HG03135 (cell line): Measurements from ENCODE around the gene CDC42EP2.

Source experiments
- ATAC-seq: cut with Tn5 transposase; IDR thresholded peaks from one replicate; pipeline ENCODE4 v1.9.1; 2021; ENCODE audit warnings: mild to moderate bottlenecking, moderate library complexity; ENCODE audit not compliant: unreplicated experiment

The CDC42EP2 gene, protein sequence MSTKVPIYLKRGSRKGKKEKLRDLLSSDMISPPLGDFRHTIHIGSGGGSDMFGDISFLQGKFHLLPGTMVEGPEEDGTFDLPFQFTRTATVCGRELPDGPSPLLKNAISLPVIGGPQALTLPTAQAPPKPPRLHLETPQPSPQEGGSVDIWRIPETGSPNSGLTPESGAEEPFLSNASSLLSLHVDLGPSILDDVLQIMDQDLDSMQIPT

DNA sequence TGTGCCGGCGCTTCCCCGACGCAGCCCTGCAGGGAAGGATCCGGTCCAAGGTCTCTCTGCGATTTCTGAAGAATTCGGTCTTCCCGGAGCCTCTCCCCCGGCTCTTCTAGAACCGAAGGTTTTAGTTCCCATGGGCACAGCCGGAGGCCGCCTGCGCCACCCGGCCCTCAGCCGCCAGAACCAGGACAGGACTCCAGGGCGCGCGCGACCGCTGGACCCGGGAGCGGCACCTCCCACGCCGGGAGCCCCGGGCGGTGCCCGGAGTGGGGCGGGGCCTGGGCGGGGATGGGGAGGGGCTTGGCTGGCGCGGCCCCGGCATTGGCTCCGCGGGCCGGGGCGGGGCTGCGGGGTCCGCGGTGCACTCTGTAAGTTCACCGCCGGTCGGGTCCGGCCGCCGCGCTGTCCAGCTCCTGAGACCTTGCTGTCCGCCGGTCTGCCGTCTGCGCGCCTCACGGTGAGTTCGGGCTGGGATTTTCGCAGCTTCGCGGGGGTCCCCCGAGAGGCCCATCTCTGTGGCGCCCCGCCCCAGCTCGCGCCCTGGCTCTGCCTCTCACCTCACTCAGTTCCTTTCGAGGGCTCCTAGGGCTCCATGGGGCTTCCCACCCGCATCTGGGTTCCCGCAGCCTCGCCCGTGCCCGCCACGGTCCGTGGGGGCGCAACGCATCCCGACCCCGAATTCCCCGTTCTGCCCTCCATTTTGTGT is at the start of gene CDC42EP2:
CDC42EP2 (plus strand) TSS at position 366 of the 703 bp plus-strand sequence. CDS start 6,033 bp downstream, outside the sequence.
- peak; percentile 73 for ATAC-seq

DNA sequence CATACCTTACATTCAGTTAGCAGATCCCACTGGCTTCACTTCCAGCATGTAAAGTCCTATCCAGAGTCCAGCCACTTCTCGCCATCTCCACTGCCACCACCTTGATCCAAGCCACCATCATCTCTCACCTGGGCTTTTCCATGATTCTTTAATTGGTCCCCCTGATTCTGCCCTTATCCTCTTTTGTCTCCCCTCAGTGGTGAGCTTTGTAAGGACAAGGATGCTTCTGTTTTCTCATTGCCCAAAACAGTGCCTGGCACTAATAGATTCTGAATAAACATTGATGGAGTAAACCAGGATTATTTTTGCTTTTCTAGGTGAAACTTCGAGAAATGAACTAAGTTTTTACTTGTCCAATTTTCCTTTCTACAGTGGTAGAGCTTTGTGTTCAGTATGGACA is 48.5 kb upstream of the CDC42EP2 start:
- no peak for ATAC-seq

DNA sequence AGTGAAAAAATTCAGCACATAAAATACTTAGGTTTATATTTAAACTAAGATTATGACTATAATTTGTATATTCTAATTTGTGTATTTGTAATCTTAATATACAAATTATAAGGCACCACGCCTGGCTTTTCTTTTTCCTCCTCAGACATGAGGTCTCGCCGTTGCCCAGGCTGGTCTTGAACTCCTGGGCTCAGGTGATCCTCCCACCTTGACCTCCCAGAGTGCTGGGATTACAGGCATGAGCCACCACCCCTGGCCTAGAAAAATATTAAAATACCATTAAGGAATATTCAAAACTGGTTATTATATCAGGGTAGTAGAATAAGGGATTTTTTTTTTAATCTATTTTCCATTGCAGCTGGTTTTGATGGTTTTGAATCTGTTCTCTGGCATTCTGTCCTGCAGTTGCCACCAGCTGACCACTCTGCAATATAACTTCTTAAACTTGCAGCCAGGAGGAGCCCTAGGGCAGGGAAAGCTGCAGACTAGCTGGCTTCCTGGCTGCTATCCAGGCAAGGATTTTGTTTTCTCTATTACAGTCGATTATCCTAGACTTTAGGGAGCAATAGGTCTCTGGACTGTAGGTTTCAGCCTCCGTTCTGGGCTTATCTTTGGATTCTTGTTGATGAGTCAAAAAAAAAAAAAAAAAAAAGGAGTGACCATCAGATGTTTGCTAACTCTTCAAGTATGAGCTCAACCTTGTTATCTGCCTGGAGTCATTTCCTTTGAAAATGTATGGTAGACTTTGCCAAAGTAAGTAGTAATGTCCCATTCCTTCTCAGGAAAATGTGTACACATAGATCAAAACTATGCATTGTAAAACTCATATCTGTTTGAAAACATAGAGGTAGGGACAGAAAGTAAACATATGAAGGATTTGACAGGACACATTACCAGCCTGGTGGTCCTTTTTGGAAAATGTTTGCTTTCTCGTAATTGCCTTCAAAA is 39.7 kb upstream of the CDC42EP2 start:
- no peak for ATAC-seq

DNA sequence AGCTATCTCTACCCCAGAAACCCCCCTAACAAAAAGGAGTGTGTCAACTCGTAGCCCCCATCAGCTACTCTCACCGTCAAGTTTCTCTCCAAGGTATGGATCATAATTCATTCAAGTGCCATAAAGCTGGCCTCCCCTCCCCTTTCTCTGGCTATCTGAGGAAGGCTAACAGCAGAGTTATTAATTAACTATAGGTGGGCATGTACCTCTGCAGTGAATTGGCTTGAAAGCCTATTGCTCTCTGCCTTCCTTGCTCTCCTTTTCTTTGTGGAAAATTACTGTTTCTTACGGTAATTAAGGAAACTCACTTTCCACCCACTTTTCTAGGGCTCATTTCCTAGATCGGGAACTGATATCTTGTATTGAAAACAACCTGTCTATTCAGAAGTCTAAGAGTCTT is 38.8 kb upstream of the CDC42EP2 start:
- no peak for ATAC-seq

DNA sequence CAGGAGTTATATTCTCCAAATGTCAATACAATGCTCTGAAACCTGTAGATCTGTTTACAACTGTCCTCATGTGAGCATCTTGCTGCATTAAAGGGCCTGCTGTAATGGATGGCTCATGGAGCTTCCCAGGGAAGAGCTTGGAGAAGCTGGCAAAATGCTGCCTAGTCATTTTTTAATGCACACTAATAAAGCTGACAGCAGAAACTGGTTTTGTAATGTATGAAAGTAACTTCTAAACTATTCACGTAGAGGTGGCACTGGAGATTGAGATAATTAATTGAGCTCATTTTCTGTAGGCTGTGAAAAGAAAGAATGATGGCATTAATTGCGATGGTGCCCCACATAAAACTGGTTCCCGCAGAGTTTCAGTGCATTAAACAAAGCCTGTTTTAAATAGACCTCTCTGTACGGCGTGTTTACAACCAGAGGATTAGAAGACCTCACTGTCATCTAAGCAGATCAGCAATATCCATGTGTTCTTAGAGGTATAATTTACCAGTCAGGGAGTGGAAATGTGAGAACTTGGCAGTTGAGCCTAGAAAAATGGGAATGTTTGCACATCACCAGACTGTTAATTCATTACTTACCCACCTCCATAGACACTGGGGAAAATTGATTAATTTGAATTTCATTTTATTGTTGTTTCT is 36.9 kb upstream of the CDC42EP2 start:
- ATAC-seq, result no peak

DNA sequence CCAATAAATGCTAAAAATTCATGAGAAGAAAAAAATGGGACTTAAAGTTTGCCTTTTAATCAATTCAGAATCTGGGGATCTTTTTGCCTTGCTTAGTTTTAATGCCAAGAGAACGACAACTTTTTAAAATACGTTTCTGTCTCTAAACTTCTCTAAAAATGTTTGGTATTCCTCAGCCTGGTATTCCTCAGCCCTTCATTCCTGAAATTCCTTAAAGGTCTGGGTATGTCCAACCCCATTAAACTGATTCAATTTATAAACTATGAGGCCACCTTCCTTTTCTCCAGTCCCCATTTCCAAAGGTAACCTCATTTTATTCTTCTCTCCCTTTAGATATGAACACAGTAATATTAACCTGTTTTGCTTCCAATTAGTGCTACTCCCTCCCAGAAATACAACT is 36.3 kb upstream of the CDC42EP2 start:
- ATAC-seq, result no peak

DNA sequence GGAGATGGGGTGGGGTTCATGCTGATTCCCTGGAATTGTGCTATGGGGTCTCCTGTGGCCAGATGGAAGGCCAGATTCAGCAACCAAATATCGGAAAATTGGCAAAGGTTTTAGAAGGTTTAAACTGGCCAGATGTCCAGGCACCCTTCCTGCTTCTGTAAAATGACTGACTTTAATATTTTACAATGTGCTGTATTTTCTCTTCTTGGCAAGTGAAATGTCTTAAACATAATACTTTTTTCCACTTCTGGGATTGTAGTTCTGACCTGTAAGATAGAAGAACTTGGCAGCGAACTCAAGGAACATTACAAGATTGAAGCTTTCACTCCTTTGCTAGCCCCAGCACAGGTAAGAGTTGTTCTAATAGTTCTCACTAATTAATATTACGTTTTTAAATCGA is 35.4 kb upstream of the CDC42EP2 start:
- no peak for ATAC-seq

DNA sequence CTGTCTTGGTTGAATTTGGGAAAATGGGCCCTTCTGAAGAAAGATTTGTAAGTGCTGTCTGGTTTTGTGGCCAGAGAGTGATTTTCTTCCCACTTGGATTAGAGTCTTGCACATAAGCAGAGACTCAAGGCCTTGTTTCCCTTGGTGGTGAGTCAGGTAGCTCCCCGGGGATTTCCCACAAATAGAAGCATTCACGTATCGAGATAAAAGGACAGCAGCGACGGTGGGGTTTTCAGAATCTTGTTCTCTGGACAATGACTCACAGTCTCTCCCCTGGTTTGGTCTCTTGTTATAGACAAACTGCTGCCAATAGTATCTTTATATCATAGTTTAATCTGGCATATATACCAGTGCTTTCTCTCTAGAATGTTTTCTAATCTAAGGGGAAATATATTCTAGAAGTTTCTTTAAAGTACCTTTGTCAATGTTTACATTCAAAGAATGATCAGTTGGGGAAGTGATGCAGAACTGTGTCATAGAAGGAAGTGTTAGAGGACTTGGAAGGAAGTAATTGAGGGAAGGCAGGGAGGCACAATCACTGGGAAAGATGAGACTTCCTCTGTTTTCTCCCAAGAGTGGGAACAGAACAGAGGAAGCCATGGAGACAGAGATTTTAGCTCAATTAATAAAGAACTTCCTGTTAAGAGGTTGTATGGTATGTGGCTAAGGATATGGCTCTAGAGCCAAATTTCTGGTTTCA is 34.8 kb upstream of the CDC42EP2 start:
- no peak for ATAC-seq

- no peak for ATAC-seq
Observed at GRCh38 chr11:65280646-65281045, 34.0 kb upstream of the CDC42EP2 start.

GRCh38 chr11:65286686-65287085 is 28.0 kb upstream of the CDC42EP2 start:
- no peak for ATAC-seq

DNA sequence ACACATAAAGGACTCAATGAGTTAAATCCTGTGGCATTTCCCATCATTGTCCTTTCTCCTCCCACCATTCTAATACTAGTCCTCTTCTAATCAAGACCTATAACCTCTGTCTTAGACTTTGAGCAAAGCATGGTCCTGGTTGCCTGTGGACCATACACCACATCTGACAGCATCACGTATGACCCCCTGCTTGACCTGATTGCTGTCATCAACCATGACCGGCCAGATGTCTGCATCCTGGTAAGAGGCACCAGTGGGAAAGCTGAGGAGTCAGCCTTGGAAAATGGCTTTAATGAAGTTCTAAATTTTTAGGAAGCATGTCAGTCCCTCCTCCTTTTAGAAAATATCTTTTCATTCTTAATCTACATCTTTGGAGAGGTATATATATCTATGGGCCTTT is 27.1 kb upstream of the CDC42EP2 start:
- ATAC-seq, result no peak

- ATAC-seq, result no peak
Observed at GRCh38 chr11:65288706-65289536, 25.7 kb upstream of the CDC42EP2 start.

- ATAC-seq, result peak; percentile 58
Observed at GRCh38 chr11:65290448-65291165, 24.1 kb upstream of the CDC42EP2 start.

DNA sequence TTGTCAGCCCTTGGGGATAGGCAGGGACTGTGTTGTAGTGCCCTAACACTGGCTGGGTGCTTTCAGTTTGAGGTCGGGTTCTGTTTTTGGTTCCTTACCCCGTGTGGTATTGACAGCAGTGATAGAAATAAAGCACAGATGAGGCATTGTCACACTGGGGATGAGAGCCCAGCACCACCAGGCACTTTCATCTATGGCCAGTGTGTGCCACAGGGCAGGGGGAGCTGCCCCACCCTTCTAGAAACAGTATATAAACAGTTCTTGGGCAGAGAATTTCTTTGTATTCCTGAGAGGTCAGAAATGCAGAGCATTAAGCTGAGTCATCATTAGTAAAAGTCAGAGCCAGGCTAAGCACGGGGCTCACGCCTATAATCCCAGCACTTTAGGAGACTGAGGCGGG is 23.1 kb upstream of the CDC42EP2 start:
- no peak for ATAC-seq

DNA sequence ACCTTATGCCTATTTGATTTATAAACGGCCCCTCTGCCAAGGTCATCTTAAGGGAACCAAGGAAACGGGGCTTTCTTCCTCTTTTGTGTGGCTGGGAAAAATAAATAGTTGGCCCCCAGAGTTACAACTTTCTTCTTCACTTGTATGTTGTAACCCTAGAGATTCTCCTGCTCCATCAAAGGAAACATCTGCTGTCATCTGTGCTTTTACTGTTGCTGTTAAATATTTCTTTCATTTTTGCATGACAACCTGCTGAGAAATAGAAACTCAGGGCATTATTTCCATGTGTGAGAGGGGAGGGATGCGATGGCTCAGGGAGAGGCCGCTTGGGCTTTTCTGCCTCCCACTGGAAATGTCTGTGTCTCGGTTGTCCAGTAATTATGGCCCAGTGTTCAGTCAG is 21.8 kb upstream of the CDC42EP2 start:
- no peak for ATAC-seq

GRCh38 chr11:65293909-65294381 is 20.7 kb upstream of the CDC42EP2 start:
- ATAC-seq, result no peak

DNA sequence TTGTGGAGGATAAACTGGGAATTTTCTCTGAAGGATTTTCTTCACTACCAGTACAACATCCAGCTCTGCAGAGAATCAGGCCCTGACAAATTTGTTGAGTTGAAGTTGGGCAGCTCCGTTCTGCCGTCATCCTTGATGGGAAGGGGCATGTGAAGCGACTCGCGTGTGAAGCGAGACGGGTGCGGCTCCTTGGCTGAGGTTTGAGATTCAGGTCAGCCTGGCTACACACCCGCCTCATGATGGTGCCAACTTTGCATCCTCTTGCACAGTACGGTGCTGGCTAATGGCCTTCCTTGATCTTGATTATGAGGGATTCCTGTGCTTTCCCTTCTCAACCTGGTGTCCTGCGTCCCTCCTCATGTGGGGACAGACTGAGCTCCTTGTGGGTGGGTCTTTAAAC is 19.7 kb upstream of the CDC42EP2 start:
- no peak for ATAC-seq

- no peak for ATAC-seq
Observed at GRCh38 chr11:65295571-65296341, 18.9 kb upstream of the CDC42EP2 start.
